Fibroblast of villous mesenchyme (primary cell): ENCODE data around the gene PRF1. TPM values are rescaled to one million over a fixed set of nuclear protein-coding genes. Genes with fewer than 3 reads are reported as not detected.

Experiments used
- DNase-seq: peaks from one replicate; pipeline ENCODE4 v3.0.0-alpha.2; 2010; ENCODE audit warnings: low read depth
- H3K4me3 ChIP-seq: 2 replicates; pipeline ENCODE4 v1.5.1; 2011; ENCODE audit warnings: low read depth, mild to moderate bottlenecking, low read length
- total RNA-seq: library from RNA; depleted of rRNA; stranded (reverse); fragments of >200 nt; gene quantifications from 2 replicates; pipeline ENCODE4 v1.2.3, GENCODE V29; 2012
- TF ChIP-seq, protein P1 (sequence below): IDR thresholded peaks from 2 replicates; pipeline ENCODE4 v1.5.1; 2012; ENCODE audit warnings: low read depth, mild to moderate bottlenecking, low read length; ENCODE audit not compliant: insufficient read depth

PRF1 gene
- total RNA-seq, 1 donor: not detected

- DNase-seq: no peak
- no peak overlapping the region for H3K4me3 ChIP-seq
- TF ChIP-seq, protein P1, sequence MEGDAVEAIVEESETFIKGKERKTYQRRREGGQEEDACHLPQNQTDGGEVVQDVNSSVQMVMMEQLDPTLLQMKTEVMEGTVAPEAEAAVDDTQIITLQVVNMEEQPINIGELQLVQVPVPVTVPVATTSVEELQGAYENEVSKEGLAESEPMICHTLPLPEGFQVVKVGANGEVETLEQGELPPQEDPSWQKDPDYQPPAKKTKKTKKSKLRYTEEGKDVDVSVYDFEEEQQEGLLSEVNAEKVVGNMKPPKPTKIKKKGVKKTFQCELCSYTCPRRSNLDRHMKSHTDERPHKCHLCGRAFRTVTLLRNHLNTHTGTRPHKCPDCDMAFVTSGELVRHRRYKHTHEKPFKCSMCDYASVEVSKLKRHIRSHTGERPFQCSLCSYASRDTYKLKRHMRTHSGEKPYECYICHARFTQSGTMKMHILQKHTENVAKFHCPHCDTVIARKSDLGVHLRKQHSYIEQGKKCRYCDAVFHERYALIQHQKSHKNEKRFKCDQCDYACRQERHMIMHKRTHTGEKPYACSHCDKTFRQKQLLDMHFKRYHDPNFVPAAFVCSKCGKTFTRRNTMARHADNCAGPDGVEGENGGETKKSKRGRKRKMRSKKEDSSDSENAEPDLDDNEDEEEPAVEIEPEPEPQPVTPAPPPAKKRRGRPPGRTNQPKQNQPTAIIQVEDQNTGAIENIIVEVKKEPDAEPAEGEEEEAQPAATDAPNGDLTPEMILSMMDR: no peak
These were observed 5.4 kb downstream of the PRF1 start for GRCh38 chr10:70596860-70597809.

DNA sequence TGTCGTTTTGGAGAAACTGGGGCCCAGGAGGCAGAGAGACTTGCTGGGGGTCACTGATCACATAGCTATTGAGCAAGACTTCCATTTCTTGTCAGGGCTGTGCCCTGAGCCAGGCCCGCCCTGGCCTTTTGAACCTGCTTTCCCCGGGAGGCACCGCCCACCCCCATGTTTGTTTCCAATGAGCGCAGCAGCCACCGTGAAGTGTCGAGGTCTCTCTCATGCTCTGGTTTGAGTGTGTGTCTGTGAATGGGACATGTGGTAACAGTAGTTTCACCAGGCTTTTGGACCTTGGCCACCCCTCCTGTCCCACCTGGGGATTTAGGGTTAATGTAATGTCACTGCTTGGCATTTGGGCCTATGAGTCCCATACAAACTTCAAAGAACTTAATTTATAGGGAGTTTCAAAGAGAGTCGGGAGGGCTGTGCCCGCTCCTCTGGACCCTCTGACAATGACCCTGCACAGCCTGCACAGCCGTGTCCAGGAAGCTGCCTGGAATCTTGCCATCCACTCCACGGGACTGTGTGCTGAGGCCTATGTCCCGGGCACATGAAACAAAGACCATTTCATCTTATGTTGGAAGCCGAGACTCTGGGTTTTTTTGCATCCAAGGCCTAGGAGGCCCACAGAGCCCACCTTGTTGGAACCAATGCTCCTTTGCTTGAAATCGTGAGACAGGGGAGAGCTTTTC lies 6.3 kb downstream of the PRF1 start:
- no peak for DNase-seq
- TF ChIP-seq, protein P1: no peak
- no peak overlapping the region for H3K4me3 ChIP-seq

DNA sequence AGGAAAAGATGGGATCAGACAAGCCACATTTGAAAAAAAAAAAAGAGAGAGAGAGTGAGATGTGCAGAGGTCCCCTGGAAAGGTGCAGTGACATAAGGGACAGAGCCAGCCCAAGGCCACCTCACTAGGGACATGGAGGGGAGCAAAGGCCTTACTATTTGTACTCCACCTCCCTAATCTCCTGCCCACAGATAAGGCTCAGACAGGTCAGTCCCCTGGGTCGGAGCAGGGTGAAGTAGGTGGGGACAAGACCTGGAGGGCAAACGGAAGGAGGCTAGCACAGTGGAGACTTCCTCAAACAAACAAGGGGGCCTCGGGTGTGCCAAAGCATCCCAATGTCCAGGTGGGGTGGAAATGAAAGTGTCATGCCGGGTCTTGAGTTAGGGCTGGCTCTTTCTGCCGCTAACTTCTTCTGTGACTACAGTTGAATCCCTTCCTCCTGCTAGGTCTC lies 7.0 kb downstream of the PRF1 start:
- DNase-seq: no peak
- H3K4me3 ChIP-seq: no peak overlapping the region
- TF ChIP-seq, protein P1: no peak

GRCh38 chr10:70594161-70594560 lies 8.4 kb downstream of the PRF1 start:
- DNase-seq: no peak
- no peak overlapping the region for H3K4me3 ChIP-seq
- TF ChIP-seq, protein P1: no peak

- TF ChIP-seq, protein P1: no peak
- no peak for DNase-seq
- H3K4me3 ChIP-seq: no peak overlapping the region
These were observed 9.0 kb downstream of the PRF1 start for GRCh38 chr10:70593513-70593890.

DNA sequence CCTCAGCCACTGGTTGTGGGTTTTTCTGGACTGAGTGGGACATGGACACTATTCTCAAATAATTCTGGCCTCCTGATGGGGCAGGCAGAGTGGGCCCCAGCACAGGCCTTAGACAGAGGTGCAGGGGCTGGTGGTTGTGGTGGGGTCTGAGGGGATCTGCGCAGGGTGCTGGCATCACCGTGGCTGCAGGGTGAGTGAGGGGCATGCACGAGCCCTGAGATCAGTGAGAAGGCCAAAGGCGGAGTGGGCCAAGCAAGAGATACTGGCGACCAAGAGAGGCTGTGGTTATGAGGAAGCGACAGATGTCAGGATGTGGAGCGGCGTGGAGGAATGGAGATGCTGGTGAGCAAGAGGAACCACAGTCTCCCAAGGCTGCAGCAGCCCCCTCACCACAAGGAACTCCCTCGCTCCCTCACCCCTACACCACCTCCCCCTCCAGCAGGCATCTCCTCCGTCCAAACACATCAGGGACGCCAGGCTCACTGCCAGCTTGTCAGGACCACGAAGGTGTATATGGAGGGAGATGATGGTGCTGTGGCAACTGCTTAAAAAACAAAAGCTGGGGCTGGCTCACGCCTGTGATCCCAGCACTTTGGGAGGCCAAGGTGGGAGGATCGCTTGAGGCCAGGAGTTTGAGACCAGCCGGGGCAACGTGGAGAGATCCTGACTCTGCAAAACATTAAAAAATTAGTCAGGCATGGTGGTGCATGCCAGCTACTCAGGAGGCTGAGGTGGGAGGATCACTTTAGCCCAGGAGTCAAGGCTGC lies 9.6 kb downstream of the PRF1 start:
- DNase-seq: no peak
- no peak overlapping the region for H3K4me3 ChIP-seq
- TF ChIP-seq, protein P1: no peak
